K562 (cell line): ENCODE results near the gene TMCC1. TPM values are rescaled to one million over a fixed set of nuclear protein-coding genes. Genes with fewer than 3 reads are reported as not detected.

ENCODE experiments used
- ATAC-seq: fragments of 200-7000 bp; cut with Tn5 transposase; 3 replicates; pipeline ENCODE4 v1.9.1; 2020; ENCODE audit warnings: moderate library complexity
- BruUV-seq: library from RNA; stranded (reverse); fragments of 400-500 nt; replicated peaks from 2 replicates; lab custom pipeline; 2021; lab: Mats Ljungman, UMichigan
- CTCF ChIA-PET: fragments of 300-600 bp; formaldehyde crosslinking; extraction: SDS; loops from one replicate; lab custom pipeline; 2021; ENCODE audit warnings: low intra/inter-chr PET ratio; lab: Yijun Ruan, JAX
- POLR2A ChIA-PET: fragments of 300-600, 350-650 bp; sonication (Branson Sonifier 250); formaldehyde crosslinking; extraction: SDS; loops from one replicate; lab custom pipeline; 2021; ENCODE audit warnings: antibody characterized with exemption, inconsistent platforms; lab: Yijun Ruan, JAX
- DNase-seq, 4 experiments: peaks; one replicate each; pipeline versions ENCODE4 v3.0.0 to v3.0.0-alpha.2; 2011 to 2018; ENCODE audit warnings: low spot score in 3 of 4, mixed read lengths in 3 of 4; ENCODE audit errors: extremely low read depth in 1 of 4
- FAIRE-seq: peaks from 2 replicates; lab custom pipeline; 2011; peaks lifted over from hg19 to GRCh38; lab: Jason Lieb, UNC
- H2AFZ ChIP-seq: 2 replicates; pipeline ENCODE4 v1.6.0; 2011; ENCODE audit warnings: low read depth, low read length, control low read depth, inconsistent platforms
- H3K27ac ChIP-seq: fragments of 200-600 bp; 3 replicates; pipeline ENCODE4 v1.8.0; 2011; ENCODE audit warnings: low read depth, mild to moderate bottlenecking, control low read depth, inconsistent platforms, low read length, moderate library complexity, mixed read lengths; ENCODE audit errors: extremely low read depth
- H3K27me3 ChIP-seq, 2 experiments: fragments of 300-600 bp in 1 of 2; 2 replicates in 1 of 2; 3 replicates in 1 of 2; pipeline versions ENCODE4 v1.6.0 to v1.8.0; 2011; ENCODE audit warnings: inconsistent platforms in 2 of 2, low read length in 2 of 2, mild to moderate bottlenecking in 1 of 2, mixed read lengths in 1 of 2, moderate library complexity in 1 of 2; ENCODE audit not compliant: control insufficient read depth in 2 of 2, insufficient read depth in 2 of 2
- H3K36me3 ChIP-seq: fragments of 300-600 bp; 3 replicates; pipeline ENCODE4 v1.8.0; 2011; ENCODE audit warnings: mild to moderate bottlenecking, low read length, inconsistent platforms; ENCODE audit not compliant: control insufficient read depth, insufficient read depth
- H3K4me1 ChIP-seq, 2 experiments: fragments of 200-600 bp in 1 of 2; replicated peaks in 1 of 2; 2 replicates in 1 of 2; 3 replicates in 1 of 2; pipeline versions ENCODE4 v1.5.1 to v1.8.0; 2011; ENCODE audit warnings: inconsistent platforms in 2 of 2, low read length in 2 of 2, mild to moderate bottlenecking in 1 of 2, mixed read lengths in 1 of 2, moderate library complexity in 1 of 2; ENCODE audit not compliant: control insufficient read depth in 2 of 2, insufficient read depth in 2 of 2
- H3K4me2 ChIP-seq: 2 replicates; pipeline ENCODE4 v1.6.1; 2011; ENCODE audit warnings: low read length, control low read depth, inconsistent platforms, mixed read lengths; ENCODE audit not compliant: insufficient read depth
- H3K4me3 ChIP-seq: fragments of 200-600 bp; sonication (generic), shearing (Covaris generic); 2 replicates; pipeline ENCODE4 v1.5.1; 2016; ENCODE audit warnings: control low read depth, inconsistent platforms
- H3K79me2 ChIP-seq: fragments of 200-600 bp; 3 replicates; pipeline ENCODE4 v1.8.0; 2011; ENCODE audit warnings: low read length, inconsistent platforms; ENCODE audit not compliant: control insufficient read depth, insufficient read depth
- H3K9ac ChIP-seq, 2 experiments: 2 replicates each; pipeline versions ENCODE4 v1.6.0 to v1.6.1; 2011; ENCODE audit warnings: low read depth in 2 of 2, low read length in 2 of 2, control low read depth in 1 of 2, inconsistent platforms in 1 of 2, mild to moderate bottlenecking in 1 of 2, mixed read lengths in 1 of 2; ENCODE audit not compliant: insufficient read depth in 1 of 2
- H3K9me1 ChIP-seq: one replicate; pipeline ENCODE4 v1.6.0; 2011; ENCODE audit warnings: inconsistent platforms, mild to moderate bottlenecking, low read length, moderate library complexity; ENCODE audit not compliant: control insufficient read depth, insufficient read depth
- H3K9me3 ChIP-seq: replicated peaks from 2 replicates; pipeline ENCODE4 v1.5.1; 2011; ENCODE audit warnings: low read depth, low read length, inconsistent platforms; ENCODE audit not compliant: control insufficient read depth, insufficient read depth
- H4K20me1 ChIP-seq: replicated peaks from 2 replicates; pipeline ENCODE4 v1.6.1; 2011; ENCODE audit warnings: low read length, inconsistent platforms, mixed read lengths; ENCODE audit not compliant: control insufficient read depth, insufficient read depth
- DEAF1 ChIP-seq: fragments of 450-650 bp; formaldehyde crosslinking; IDR thresholded peaks from 2 replicates; pipeline ENCODE4 v1.4.0; 2020; ENCODE audit warnings: mild to moderate bottlenecking, moderate library complexity
- DLX4 ChIP-seq: fragments of 250-450 bp; sonication (Bioruptor Pico); IDR thresholded peaks from 2 replicates; pipeline ENCODE4 v1.6.1; 2021; ENCODE audit warnings: mild to moderate bottlenecking
- ETS2 ChIP-seq: IDR thresholded peaks from 2 replicates; pipeline ENCODE4 v1.6.1; 2016; ENCODE audit warnings: borderline replicate concordance, missing genetic modification characterization, mild to moderate bottlenecking, moderate library complexity, missing compliant biosample characterization; ENCODE audit not compliant: poor library complexity, severe bottlenecking
- MCM3 ChIP-seq: fragments of 450-650 bp; IDR thresholded peaks from 2 replicates; pipeline ENCODE4 v1.6.1; 2016
- NFRKB ChIP-seq: fragments of 450-650 bp; IDR thresholded peaks from 2 replicates; pipeline ENCODE4 v1.6.1; 2016; ENCODE audit warnings: low read depth
- RAD21 ChIP-seq, 2 experiments: fragments of 250-450 bp in 1 of 2; fragments of 450-650 bp in 1 of 2; sonication (Bioruptor Pico) in 1 of 2; formaldehyde crosslinking in 1 of 2; IDR thresholded peaks in 1 of 2; conservative IDR thresholded peaks in 1 of 2; 2 replicates each; pipeline versions ENCODE4 v1.4.0 to v1.8.0; 2020 to 2022; ENCODE audit warnings: mild to moderate bottlenecking in 2 of 2, moderate library complexity in 1 of 2
- RBM34 ChIP-seq: fragments of 200-400 bp; formaldehyde crosslinking; IDR thresholded peaks from 2 replicates; pipeline ENCODE4 v1.6.1; 2018; ENCODE audit warnings: low read length, borderline replicate concordance; ENCODE audit not compliant: insufficient read depth
- RERE ChIP-seq: sonication (generic); formaldehyde crosslinking; IDR thresholded peaks from 2 replicates; pipeline ENCODE4 v1.8.0; 2023; ENCODE audit warnings: missing genetic modification reagents, mild to moderate bottlenecking, borderline replicate concordance
- ZBTB5 ChIP-seq: fragments of 450-650 bp; IDR thresholded peaks from 2 replicates; pipeline ENCODE4 v1.6.1; 2017; ENCODE audit warnings: antibody characterized with exemption
- ZKSCAN1 ChIP-seq: fragments of 150-350 bp; IDR thresholded peaks from 2 replicates; pipeline ENCODE4 v1.6.1; 2016; ENCODE audit warnings: low read depth, low read length
- ZNF124 ChIP-seq: sonication (generic); formaldehyde crosslinking; IDR thresholded peaks from 2 replicates; pipeline ENCODE4 v1.8.1; 2022; ENCODE audit warnings: missing genetic modification reagents
- ZNF436 ChIP-seq: fragments of 250-450, 450-650 bp; sonication (Bioruptor Pico); formaldehyde crosslinking; IDR thresholded peaks from 2 replicates; pipeline ENCODE4 v1.7.0; 2020; ENCODE audit warnings: mild to moderate bottlenecking
- ZNF830 ChIP-seq: fragments of 250-450 bp; sonication (Bioruptor Pico); IDR thresholded peaks from 2 replicates; pipeline ENCODE4 v1.5.0; 2021; ENCODE audit warnings: mild to moderate bottlenecking
- WGBS: fragments of 100-300 bp; shearing (Covaris generic); methylation state at CpG from one replicate; pipeline ENCODE4 v1.1.6; 2016; ENCODE audit warnings: low coverage, mixed read lengths; ENCODE audit not compliant: insufficient coverage; ENCODE audit errors: missing lambda C conversion rate; 5-methylcytosine and 5-hydroxymethylcytosine counted together
- in situ Hi-C: fragments of 300-500 bp; cut with MboI; formaldehyde crosslinking; loops from 4 replicates; pipeline ENCODE4 v1.15.0; 2018; ENCODE audit warnings: inconsistent platforms, mixed read lengths
- intact Hi-C: fragments of 100-400 bp; cut with micrococcal nuclease; formaldehyde crosslinking; loops from 2 replicates; pipeline ENCODE4 v1.14.2; 2022
- polyA plus RNA-seq, 8 experiments: library from polyadenylated mRNA; depleted of rRNA in 4 of 8; stranded (reverse) in 5 of 8; unstranded in 3 of 8; fragments of >200 nt; fragmentation: Nextera tagmentation in 2 of 8; fragmentation: Illumina TruSeq in 1 of 8; extraction: Ambion mirVana in 2 of 8; extraction: Trizol in 1 of 8; gene quantifications; 2 replicates each; pipeline versions ENCODE4 v1.2.1 to v1.2.3, GENCODE V29; 2011 to 2014; ENCODE audit warnings: inconsistent platforms in 1 of 8, missing spikeins in 1 of 8
- total RNA-seq, 7 experiments: library from RNA; depleted of rRNA in 6 of 7; stranded (reverse); fragments of >200 nt in 6 of 7; fragmentation: Illumina TruSeq in 2 of 7; extraction: Trizol in 2 of 7; gene quantifications; 2 replicates each; pipeline versions ENCODE4 v1.2.1 to v1.2.3, GENCODE V29; 2011 to 2021; ENCODE audit warnings: low replicate concordance in 1 of 7

TMCC1 gene
- total and polyA plus RNA-seq, 9 of the 15 experiments (the other 6 are each of a cell fraction or from before 2014, with no cell fraction given): 0.89 to 8.7 (median 4.0) TPM

GRCh38 chr3:129793942-129794310 is 99.6 kb downstream of the TMCC1 start:
- in situ Hi-C loops: no loop called here
- no peak overlapping the region for H2AFZ ChIP-seq
- peak in 2 of 4 experiments; percentile 64 to 79 for DNase-seq
- H3K9ac ChIP-seq: peak overlapping the region in 1 of 2 experiments; percentile 61; a peak in 1 of 4 replicates
- peak; percentile 89 for ATAC-seq
- H4K20me1 ChIP-seq: 0 out of 2 replicates have a peak, but pooled peaks cover 3% of the 10 kb centered on the region
- no peaks in the 10 kb centered on the region for H3K9me3 ChIP-seq
- H3K27me3 ChIP-seq: no peaks in the 10 kb centered on the region
- peak; percentile 91 for FAIRE-seq
- intact Hi-C loops: no loop called here
- H3K4me1 ChIP-seq: peaks cover 5 to 20% of the 10 kb centered on the region in 2 experiments; a peak in 4 of 5 replicates
- WGBS: 0% methylated on average over 2 of the region's 2 CpGs
- H3K36me3 ChIP-seq: no peaks in the 10 kb centered on the region
- POLR2A ChIA-PET: interaction anchor here (0.6 to 1.4 kb wide), 7 partner anchors 11 to 170 kb away, joined by 3 to 6 read pairs (median 4); no protein-coding TSS in a partner anchor
- no TSS peak for BruUV-seq
- H3K27ac ChIP-seq: no peak overlapping the region
- no peak overlapping the region; the same call in 1 of the 2 replicates for H3K4me2 ChIP-seq
- no peaks in the 10 kb centered on the region for H3K79me2 ChIP-seq
- H3K9me1 ChIP-seq: no peaks in the 10 kb centered on the region
- H3K4me3 ChIP-seq: no peak overlapping the region
- CTCF ChIA-PET: no interaction called here
- TF ChIP-seq RBM34 (no peak), RERE (CRISPR knock-in tag) (no peak), ZBTB5 (no peak), NFRKB (no peak), RAD21 (CRISPR knock-in tag; conservative IDR thresholded peaks at IDR 0.05 in 1 of 2, IDR thresholded peaks at IDR 0.05 in 1 of 2) (no peak), MCM3 (no peak), ETS2 (tag) (no peak), ZKSCAN1 (no peak), ZNF436 (CRISPR knock-in tag) (no peak), DEAF1 (CRISPR knock-in tag) (no peak), ZNF124 (CRISPR knock-in tag) (no peak), ZNF830 (no peak), DLX4 (no peak)
